NT2/D1 (cell line): ENCODE data around the gene SAMD3.
"Not testable (repeated sequence)": the region's sequence is repeated elsewhere in the genome, so short reads cannot be mapped to it uniquely, and the experiment has no call there.

Experiments
- YY1 ChIP-seq: IDR thresholded peaks from 2 replicates; pipeline ENCODE4 v1.6.1; 2011; ENCODE audit not compliant: insufficient read length, insufficient read depth
- ZNF274 ChIP-seq: IDR thresholded peaks from 2 replicates; pipeline ENCODE4 v1.6.1; 2011; ENCODE audit warnings: mild to moderate bottlenecking, low read depth, low read length

- not testable (repeated sequence) for TF ChIP-seq YY1, ZNF274
Observed at GRCh38 chr6:130170160-130170559, 52.6 kb downstream of the SAMD3 start.
